Ecto neural progenitor cell (in vitro differentiated cells): ENCODE measurements around the gene RCL1.
"Not testable (repeated sequence)": the region's sequence is repeated elsewhere in the genome, so short reads cannot be mapped to it uniquely, and the experiment has no call there.

ENCODE experiments used
- DNase-seq: peaks from one replicate; pipeline ENCODE4 v3.0.0-alpha.2; 2018; ENCODE audit warnings: low spot score

RCL1 gene, protein sequence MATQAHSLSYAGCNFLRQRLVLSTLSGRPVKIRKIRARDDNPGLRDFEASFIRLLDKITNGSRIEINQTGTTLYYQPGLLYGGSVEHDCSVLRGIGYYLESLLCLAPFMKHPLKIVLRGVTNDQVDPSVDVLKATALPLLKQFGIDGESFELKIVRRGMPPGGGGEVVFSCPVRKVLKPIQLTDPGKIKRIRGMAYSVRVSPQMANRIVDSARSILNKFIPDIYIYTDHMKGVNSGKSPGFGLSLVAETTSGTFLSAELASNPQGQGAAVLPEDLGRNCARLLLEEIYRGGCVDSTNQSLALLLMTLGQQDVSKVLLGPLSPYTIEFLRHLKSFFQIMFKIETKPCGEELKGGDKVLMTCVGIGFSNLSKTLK

DNA sequence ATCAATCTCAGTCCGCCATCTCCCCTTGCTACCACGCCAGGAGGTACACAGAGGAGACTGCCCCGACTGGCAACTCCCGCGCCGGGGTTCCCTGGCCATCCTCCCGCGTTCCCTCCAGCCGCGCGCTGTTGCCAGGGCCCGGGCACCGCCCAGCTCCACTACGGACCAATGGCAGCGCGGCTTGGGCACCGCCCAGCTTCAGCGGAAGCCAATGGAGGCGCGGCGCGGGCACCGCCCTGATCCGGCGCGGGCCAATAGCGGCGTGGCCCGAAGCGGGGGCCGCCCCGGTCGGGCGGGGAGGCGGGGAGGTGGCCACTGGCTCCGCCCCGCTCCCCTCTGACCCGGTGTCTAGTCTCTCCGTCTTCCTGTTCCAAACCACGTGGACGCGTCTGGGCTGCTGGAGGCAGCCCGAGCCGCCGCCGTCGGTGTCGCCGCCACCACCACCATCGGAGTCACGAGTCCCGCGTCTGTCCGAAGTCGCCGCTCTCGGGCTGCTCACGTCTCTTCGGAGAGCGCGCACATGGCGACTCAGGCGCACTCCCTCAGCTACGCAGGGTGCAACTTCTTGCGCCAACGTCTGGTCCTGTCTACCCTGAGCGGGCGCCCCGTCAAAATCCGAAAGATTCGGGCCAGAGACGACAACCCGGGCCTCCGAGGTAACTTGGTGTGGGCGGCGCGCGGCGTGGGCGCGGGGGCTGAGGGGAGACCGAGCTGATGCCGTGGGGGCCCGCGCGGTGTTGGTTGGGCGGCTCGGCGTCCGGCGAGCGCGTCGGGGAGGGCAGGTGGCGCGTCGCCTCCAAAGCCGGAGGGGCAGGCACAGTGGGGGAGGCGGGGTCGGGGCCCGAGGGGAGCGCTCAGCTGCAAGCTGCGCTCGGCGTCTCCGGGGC, at the start of gene RCL1:
Gene RCL1 (plus strand): TSS at position 373 of the 887 bp plus-strand sequence. CDS start 148 bp downstream, at position 521.
- peak; percentile 98 for DNase-seq

DNA sequence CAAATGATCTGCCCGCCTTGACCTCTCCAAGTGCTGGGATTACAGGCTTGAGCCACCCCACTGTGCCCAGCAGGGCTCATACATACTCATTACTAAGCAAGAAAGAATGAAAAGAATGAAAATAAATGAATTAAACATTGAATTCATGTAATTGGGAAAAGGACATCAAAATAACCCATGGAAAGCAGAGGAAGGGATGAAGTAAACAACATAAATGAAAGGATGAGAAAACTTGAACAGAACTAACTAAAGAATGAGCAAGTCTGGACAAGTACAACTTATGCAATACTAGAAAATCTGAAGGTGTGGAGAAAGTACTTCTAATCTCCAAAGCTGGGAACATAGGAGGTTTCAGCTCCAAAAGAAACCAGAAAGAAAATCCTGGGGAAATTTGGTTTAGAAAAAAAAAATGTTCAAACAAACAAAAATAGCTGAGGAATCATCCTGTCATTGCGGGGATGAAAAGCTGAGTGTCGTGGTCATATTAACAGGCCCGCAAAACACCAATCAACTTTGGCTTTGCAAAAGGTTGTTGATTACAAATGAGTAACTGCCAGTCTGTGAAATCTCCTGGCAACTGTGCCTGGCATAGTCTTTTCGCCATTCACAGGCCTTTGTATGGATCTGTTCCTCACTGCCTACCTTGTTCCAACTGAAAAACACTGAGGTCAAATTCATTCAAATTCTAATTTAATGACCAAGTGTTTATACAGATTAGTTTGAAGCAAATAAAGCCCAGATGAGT, 49.4 kb upstream of the RCL1 start:
- DNase-seq: no peak

DNA sequence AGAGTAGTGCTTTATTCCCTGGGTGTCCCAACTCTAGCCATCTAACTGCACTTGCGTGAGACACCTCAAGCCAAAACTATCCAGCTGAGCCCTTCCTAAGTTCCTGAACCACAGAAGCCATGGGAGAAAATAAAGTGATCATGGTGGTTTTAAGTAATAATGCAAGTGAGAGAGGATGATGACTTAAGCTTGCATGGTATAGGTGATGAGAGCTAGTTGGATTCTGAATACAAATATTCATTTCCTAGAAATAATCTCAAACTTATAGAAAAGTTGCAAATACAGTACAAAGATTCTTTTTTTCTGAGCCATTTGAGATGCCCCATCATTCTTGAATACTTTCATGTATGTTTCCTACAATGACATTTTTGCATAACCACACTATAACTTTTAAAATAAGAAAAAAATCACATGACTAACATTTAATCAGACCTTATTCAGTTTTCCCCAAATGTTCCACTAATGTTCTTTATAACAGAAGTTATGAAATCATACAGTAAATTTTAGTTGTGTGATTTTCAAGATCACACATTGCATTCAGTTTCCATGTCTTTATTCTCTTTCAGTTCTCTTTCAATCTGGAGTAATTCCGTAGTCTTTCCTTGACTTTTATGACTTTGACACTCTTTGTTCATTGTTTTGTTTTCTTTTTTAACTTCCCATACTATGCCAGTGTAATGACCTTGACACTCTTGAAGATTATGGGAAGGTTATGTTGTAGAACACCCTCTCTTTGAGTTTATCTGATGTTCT, 46.3 kb upstream of the RCL1 start:
- no peak for DNase-seq

DNA sequence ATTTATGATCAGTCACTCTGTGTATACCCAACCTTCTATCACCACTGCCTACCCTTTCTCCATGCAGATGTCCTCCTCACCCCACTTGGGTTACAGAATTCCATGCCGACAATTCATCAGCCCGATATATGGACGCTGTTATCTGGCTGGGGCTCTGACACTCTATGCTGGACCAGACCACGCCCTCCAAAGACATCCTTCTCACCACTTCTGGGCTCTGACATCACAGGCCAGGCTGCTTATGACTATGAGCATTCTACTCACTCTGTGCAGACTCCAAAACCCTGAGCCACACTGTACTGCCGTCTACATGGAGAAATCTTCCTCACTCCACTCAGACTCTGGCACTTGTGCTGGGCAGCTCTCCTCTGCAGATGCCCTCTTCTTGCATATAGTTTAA, 44.1 kb upstream of the RCL1 start:
- DNase-seq: no peak

DNA sequence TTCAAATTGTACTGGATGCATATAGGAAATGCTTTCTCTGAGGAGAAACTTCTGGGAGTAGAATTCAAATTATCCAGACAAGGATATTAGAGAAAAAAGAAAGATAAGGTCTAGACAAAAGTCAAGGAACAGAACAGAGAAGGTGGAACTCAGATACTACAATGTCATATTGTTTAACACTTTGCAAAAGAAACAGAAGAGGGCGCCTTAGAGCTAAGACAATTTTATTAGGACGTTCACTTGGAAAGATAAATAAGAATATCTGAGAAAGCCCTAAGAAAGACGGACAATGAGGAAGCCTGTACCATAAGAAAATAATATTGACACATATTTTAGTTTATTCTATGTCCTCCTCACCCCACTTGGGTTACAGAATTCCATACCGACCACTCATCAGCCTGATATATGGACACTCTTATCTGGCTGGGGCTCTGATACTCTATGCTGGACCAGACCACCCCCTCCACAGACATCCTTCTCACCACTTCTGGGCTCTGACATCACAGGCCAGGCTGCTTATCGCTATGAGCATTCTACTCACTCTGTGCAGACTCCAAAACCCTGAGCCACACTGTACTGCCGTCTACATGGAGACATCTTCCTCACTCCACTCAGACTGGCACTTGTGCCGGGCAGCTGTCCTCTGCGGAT, 42.6 kb upstream of the RCL1 start:
- no peak for DNase-seq

DNA sequence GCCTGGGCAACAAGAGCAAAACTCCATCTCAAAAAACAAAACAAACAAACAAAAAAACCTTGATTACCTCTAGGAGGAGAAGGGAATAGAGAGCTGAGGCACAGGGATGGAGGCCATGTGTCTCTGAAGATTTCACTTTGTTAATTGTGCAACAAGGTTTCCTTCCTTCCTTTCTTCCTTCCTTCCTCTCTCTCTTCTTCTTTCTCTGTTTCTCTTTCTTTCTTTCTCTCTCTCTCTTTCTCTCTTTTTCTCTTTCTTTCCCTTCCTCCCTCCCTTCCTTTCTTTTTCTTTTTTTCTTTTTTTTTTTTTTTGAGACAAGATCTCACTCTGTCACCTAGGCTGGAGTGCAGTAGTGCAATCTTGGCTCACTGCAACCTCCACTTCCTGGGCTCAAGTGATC, 38.2 kb upstream of the RCL1 start:
- DNase-seq: not testable (repeated sequence)

DNA sequence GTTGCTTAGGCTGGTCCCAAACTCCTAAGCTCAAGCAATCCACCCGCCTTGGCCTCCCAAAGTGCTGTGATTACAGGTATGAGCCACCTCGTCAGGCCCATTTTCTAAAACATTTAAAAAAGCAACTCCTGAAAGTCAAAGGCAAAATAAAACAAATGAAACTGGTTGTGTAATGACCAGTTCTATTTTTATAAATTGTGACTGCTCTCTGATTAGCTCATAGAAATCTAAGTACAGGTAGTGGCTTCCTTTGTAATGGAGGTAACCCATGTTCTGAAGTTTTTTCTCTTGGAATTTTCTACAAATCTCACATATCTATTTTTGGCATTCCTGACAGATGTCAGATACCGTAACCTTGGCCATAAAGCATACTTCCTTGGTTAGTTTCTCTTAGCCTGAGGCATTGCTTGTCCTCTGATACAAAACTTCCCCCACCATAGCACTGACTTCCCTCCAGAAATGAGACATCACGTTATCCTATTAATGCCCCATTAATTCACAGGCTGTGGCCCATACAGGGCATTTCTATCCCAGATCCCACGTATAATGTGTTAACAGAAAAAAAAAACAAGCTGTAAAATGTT, 37.6 kb upstream of the RCL1 start:
- no peak for DNase-seq

DNA sequence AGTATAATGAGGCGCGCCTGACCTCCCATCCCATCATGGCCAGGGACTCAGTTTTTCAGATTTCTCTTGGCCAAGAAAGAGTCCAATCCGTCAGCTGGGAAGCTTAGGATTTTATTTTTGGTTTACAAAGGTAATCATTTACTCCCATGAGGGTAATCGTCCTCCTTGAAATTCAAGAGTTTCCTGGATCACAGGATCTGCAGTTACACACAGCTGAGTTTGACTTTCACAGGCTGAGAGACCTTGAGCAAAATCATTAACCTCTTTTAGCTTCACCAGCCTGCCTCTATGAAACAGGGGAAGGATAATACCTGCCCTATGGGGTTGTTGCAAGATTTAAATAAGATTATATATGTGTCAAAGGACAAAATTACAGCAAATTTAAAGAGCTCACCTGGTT, 36.3 kb upstream of the RCL1 start:
- no peak for DNase-seq

DNA sequence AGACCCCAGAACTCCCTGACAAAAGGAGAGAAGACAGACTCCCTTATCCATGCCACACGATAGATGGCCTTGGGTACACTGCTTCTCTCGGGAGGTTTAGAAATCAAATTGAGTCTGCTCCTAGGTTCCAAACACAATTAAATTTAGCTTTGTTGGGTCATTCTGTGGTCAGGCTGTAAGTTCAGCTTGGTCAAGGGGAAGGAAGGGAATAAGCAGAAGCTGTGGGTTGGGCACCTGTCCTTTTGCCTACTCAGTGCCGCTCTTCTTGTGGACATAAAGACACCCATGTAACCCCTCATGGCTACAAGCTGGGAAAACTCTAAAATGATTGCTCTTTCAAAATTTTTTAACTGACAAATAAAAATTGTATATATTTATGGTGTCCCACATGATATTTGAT, 32.6 kb upstream of the RCL1 start:
- DNase-seq: no peak

DNA sequence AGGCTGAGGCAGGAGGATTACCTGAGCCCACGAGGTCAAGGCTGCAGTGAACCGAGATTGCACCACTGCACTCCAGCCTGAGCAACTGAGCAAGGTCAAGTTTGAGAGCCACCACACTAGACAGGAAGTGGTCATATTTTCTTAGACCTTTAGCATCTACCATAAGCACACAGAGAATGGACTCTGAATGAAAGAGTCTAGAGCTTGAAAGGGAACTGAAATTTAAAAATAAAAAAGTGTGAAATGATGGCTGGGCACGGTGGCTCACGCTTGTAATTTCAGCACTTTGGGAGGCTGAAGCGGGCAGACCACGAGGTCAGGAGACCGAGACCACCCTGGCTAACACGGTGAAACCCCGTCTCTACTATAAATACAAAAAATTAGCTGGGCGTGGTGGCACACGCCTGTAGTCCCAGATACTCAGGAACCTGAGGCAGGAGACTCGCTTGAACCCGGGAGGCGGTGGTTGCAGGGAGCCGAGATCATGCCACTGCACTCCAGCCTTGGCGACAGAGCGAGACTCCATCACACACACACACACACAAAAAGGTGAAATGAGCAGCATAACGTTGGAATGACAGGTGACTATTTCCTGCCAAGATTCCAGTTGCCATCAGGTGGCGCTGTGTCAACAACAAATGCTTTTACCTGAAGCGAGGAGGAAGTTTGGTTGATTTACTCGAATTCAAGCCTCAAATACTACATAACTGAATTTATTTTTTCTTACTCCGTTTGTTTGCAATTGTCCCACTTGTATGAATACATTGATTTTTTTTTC, 30.4 kb upstream of the RCL1 start:
- DNase-seq: peak; percentile 64

DNA sequence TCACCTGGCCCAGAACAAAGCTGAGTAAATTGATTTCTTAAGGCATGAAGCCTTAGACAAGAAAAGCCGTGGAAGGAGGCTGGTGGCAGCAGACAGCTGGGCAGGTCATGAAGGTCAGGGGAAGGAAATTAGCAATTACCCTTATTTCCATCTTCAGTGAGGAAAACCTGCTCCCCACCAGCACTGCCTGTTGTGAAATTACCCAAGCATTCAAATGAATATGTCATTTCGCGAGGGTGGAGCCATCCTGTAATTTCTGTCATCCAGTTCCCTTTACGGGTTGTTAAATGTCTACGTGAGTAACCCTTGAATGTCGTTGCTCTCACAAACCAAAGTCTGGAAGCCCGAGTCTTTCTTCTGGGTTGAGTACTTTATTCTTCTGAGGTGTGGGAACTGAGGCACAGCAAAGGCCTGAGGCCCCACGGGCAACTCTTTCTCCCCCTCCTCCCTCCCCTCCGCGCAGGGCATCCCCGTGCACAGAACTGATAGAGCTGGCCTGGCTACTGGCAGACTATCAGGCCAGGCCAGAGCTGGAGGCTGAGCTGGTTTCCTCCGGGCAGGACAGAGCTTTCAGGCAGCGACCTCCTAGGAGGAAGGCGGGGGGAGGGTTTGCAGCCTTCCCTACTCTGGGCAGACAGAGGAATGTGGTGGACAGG, 29.7 kb upstream of the RCL1 start:
- DNase-seq: peak; percentile 82

DNA sequence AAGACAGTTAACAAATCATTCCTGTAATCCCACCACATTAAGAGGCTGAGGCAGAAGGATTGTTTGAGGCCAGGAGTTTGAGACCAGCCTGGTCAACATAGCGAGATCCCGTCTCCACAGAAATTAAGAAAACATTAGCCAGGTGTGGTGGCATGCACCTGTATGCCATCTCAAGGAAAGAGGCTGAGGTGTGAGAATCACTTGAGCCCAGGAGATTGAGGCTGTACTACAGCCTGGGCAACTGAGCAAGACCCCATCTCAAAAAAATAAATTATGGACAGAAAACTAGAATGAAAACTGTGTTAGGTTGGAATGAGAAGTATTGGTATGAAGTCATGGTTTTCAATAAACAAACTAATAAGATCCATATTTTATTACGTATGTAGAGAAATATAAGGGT, 28.7 kb upstream of the RCL1 start:
- no peak for DNase-seq

DNA sequence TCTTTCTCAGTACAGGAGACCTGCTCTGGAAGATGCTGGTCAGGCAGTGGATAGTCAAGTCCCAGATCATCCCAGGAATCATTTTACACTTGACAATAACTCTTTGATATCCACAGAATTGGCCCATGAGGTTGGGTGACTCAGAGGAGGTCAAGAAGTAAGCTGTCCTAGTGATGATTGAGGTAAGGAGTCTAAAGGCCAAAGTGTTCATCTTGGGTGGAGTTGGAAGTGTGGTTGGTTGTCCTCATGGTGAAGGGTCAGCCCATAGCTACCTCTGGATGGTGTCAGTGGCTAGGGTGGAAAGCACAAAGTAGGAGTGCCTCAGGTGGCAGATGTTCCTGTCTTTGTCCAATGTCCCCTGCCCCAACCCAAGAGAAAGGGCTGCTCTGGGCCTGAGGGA, 24.1 kb upstream of the RCL1 start:
- no peak for DNase-seq

DNA sequence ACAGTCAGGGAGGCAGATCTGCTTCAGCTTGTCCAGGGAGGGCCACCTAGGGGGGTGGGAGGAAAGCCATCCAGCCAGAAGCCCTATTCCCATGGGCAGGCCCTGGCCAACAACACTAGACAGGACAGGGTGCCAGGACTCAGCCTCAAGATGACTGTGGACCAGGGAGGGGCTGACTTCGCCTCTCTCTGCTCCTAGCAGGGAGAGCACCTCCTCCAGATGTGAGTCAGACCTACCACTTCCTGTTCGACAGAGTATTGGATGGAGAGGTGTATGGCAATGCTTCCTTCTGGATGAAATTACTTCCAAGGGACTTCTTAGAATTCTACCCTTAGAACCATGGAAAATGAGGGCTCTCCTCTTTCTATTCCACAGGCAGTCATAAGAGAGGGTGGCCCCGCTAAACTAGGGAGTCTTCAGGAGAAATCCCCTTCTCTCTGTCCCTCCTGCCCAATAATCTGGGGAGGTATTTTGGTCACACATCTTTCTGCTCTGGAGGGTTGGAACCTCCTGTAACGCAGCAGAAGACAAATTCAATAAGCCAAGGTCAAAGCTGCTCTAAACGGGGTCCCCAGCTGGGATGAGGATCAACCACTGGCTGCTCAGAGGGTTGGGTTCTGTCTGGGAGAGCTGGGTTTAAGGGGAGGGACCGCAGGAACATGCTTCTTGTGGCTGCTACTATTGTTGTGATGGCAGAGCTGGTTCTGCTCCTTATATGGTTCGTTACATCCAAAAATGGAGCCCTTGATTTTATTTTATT, 23.2 kb upstream of the RCL1 start:
- no peak for DNase-seq

DNA sequence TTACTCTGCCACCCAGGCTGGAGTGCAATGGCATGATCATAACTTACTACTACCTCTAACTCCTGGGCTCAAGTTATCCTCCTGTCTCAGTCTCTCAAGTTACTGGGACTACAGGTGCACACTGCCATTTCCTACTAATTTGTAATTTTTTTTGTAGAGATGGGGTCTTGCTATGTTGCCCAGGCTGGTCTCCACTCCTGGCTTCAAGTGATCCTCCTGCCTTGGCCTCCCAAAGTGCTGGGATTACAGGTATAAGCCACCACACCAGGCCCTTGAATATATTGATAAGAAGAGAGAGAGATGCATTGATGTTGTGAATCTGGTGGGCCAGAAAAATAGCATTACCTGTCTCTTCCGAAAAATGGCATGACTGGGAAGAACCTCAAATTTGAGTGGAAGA, 21.0 kb upstream of the RCL1 start:
- DNase-seq: no peak

DNA sequence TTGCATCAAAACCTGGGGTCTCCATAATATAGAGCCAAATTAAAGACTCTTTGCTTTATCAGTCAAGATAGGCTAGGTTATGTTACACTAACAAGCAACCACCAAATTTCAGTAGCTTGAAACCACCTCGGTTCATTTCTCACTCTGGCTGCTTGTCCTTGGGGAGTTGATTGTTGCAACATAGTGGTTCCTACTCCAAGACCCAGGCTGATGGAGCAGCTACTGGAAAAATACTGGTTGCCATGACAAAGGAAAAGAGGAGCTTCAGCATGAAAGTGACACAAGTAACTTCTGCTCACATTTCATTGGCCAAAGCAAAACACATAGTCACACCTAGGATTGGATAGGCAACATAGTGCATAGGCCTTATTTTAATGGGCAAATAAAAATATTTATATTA, 18.5 kb upstream of the RCL1 start:
- DNase-seq: no peak

DNA sequence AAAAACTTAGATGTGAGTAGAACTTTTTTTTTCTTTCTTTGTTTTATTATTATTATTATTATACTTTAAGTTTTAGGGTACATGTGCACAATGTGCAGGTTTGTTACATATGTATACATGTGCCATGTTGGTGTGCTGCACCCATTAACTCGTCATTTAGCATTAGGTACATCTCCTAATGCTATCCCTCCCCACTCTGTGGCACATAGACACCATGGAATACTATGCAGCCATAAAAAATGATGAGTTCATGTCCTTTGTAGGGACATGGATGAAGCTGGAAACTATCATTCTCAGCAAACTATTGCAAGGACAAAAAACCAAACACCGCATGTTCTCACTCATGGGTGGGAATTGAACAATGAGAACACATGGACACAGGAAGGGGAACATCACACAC, 17.8 kb upstream of the RCL1 start:
- not testable (repeated sequence) for DNase-seq

DNA sequence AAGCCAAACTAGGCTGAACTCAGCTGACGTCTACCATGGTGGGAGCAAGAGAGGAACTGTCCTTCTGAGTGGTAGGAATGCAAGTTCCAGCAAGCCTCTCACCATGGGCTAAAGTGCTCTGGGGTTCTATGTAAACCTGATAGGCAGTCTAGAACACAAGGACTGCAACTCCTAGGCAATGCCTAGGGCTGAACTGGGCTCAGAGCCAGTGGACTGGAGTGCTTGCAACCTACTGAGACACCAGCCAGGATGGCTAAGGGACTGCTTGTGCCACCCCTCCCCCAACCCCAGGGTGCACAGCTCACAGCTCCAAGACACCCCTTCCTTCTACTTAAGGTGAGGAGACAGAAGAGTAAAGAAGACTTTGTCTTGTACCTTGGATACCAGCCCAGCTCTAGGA, 12.1 kb upstream of the RCL1 start:
- DNase-seq: no peak

DNA sequence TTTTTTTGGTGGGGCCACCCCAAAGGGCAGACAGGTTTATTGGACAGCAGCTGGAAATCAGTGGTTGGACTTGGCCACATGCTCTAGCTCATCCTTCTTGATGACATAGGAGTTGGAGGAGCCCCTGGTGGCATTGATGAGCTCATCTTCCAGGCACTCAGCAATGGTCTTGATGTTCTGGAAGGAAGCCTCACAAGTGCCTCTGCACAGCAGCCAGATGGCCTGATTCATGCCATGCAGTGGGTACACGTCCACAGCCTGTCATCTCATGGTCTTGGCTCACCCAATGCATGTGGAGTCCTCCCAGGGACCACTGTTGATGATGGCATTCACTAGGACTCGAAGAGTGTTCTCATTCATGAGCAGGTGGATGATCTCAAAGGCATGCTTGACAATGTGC, 11.3 kb upstream of the RCL1 start:
- no peak for DNase-seq
